Ammon's horn (tissue), 1 donor: ENCODE results near the gene GRIA4.

Experiments used
- DNase-seq: peaks from one replicate; pipeline ENCODE4 v3.0.0-alpha.2; 2016; ENCODE audit warnings: low spot score

Gene GRIA4

DNA sequence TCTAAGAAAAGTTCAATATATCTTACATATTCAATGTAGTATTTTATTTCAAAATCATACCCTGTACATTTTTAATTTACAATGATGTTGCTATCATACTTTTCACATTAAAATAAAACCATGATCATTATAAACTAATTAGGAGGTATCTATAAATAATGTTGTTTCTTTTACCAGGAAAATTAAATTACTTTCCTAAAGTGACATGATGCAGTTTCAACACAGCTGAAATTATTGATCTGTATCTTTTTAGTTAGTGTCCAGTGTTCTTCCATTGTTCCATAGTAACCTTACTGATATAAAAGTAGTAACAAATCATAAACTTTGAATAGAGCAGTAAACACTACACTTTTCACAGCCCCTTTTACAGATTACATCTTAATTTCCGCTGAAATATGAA, 29.7 kb downstream of the GRIA4 start:
- DNase-seq: no peak

DNA sequence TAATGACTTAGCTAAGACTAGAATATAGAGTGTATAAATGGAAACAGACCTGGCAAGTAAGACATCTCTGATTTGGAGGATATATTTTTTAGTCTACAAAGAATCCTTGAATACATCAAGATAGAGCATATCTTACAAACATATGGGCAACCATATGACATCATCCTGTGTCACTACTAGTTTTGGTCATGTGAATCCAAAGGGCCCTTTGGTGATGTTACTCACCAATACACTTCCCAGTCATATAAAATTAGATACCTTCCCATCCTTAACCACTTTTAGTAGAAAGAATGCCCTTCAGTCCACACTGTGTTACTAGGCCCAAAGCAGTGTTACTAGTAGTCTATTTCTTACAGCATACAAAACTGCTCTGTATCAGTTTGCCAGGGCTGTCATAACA, 31.6 kb downstream of the GRIA4 start:
- DNase-seq: no peak

DNA sequence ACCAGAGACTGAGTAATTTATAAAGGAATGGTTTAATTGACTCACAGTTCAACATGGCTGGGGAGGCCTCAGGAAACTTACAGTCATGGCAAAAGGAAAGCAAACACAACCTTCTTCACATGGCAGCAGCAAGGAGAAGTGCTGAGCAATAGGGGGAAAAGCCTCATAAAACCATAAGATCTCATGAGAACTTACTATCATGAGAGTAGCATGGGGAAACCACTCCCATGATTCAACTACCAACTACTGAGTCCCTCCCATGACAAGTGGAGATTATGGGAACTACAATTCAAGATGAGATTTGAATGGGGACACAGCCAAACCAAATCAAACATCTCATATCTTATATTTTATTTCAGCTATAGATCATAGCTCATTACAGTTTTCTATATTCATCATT, 33.0 kb downstream of the GRIA4 start:
- no peak for DNase-seq

DNA sequence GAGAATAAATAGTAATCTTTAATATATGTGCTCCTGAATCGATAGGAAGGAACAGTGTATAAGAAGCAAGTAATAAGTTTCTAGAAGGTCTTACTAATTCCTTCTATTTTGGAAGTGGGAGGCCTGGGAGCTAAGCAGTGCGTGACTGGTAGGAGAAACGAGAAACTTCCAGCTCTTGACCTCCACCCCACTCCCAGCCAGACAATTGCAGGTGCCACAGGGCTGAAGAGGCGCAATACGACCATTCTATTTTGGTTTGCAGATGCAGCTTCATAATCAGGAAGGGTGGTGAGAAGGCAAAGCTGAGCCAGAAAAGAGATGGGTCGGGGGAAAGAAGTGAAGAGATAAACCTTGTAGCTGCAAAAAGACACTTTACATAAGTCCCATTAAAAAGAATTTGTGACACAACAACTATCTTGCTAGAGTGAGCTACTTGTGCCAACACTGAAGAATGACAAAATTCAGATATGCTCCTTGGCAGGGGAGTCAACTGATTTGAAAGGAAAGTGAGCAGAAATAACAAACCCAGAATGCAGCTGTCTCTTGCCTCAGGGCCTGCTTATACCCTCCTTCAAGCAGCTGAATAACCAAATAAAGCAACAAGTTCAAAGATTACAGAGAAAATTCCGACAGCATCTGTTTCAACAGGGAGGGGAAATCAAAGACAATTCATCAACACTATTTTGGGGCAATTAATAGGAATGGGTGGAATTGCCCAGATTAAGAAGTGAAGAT, 35.1 kb downstream of the GRIA4 start:
- DNase-seq: no peak

DNA sequence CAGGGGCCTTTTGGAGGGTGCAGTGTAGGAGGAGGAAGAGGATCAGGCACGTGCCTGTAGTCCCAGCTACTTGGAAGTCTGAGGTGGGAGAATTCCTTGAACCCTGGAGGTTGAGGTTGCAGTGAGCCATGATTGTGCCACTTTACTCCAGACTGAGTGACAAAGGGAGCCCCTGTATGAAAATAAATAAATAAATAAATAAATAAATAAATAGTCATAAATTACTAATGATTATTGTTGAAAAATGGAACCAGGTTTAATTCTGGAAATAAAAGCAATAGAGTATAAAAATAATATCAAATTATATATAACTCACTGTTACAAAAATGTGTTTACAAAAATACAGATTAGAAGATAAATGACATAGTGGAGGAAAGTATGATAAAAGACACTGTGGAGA, 37.9 kb downstream of the GRIA4 start:
- no peak for DNase-seq

DNA sequence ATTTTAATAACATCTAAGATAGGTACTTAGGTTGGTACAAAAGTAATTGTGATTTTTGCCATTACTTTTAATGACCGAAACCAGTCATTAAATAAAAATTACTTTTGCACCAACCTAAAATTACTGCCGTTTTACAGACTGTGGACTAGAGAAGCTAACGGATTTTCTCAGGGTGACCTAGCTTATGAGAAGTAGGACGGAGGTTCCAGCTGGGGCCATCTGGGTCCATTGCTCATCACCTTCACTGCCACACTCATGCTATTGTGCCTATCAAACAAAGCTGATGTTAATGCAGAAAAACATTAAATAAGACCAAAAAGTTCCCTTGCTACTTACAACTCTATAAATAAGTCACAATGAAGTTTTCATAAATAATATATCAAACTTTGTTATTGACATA, 38.9 kb downstream of the GRIA4 start:
- DNase-seq: no peak

DNA sequence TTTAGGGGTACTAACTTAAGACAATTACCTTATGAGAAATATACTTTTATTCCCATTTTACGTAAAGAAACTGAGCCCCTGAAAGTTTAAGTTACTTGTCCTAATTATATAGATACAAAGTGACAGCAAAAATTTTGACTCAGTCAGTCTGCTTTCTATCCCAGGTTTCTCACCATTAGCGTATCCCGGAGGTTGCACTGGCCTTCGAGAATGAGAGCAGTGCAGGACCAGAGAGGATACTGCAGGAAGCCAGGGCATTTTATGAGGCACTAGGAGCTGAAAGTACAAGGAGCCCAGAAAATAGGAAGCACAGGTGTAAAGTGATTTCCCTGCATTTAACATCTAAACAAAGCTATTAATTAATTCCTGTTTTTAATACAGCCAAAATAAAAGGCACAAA, 55.4 kb downstream of the GRIA4 start:
- DNase-seq: no peak

DNA sequence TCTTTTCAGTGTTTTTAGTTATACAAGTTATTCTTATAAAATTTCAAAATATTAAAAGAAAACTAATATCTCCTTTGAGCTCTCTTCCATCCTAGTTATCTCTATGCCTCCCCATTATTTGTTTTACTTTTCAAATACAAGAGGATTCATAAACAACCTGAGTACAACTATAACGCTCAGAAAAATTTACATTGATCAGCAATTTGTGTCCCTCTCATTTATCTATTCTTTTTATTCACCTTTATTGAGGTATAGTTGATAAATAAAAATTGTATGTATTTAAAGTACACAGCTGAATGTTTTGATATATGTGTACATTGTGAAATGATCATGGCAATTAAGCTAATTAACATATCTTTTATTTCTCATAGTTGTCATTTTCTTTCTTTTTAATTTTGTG, 57.6 kb downstream of the GRIA4 start:
- no peak for DNase-seq

DNA sequence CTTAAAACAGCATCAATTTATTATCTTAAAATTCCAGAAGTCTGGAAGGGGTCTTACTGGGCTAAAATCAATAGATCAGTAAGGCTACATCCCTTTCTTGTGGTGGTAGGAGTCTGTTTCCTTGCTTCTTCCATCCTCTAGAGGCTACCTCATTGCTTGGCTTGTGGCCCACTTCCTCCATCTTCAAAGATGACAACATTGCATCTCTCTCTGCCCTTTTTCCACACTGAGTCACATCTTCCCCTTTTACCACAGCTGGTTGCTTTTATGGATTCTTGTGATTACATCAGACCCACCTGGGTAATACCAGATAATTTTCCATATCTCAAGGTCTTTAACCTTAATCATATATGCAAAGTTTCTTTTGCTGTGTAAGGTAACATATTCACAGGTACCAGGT, 60.9 kb downstream of the GRIA4 start:
- no peak for DNase-seq

DNA sequence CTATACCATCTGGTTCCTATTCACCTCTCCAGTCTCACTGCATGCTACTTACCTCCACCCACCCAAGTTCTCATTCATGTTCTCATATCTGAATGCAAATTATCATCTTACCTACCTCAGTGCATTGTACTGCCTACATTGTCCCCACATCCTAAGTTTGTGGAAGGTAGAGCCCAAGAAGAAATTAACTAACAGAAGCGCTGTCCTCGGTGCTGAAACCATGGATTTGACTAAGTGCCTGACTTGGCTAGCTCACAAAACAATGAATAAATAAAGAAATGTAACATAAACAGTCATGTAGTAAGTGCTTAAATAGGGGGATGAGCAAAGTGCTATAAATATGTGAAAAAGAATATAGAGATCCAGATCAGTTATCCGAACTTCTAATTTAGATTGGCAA, 63.2 kb downstream of the GRIA4 start:
- DNase-seq: peak; percentile 14

DNA sequence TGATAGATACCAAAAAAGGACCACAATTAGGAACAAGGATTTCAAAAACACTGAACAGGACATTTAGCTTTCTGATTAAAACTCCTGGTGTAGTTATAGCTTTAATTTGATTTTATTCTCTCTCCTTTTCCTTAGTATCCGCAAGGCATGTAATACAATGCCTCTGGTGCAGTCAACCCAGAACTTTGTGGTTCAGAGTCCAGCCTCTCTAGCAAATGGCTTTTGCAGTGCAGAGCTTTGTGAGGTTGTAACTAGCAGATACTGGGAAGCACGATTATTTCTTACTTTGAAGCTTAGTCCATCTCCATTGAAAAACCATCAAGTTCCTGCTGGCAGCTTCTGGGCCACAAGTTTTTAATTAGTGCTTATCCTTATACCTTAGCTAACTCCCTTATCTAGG, 79.8 kb downstream of the GRIA4 start:
- no peak for DNase-seq

DNA sequence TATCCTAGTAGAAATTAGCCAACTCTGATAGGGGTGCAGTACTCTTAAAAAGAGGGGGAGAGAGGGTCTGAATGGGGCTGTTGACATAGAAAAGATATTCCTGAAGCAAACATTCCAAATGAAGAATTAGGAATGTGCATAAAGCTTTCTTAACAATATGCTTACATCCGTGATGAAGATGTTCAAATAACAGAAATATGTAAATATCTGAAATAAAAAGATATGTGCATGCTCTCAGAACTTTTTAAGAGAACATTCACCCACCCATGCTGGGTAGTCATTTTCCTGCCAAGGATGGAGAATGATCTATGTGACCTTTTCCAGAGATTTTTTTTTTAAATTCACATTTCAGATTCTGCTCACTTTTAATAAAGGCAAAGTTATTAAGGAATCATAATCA, 80.6 kb downstream of the GRIA4 start:
- DNase-seq: no peak

DNA sequence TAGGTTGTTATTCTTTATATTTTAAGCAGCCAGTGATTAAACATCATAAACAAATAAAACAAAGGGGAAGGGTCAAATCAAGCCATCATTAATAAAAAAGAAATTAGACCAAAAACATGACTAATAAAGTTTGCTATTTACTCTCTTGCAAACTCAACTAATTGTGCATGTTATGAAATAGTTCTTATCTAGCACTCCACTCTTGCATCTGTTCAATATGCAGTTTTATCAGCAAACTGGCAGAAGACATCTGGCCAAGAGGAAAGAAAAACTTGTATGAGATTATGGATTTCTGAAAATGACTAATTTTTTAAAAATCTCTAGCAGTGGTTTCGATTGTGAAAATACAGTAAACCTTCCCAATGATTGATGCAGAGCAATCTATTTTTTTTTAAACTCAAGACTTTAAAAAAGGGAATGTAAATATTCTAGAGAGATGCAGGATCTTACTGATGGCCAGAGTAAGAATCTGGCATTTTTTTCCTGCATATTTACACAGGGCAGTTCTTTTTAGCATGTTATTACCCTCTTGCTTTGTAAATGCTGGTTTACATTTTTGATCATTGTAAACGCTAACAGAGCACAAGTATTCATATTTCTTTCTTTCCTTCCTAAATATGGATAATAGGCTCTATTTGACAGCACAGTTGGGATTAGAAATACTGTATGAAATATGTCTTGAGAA, 83.3 kb downstream of the GRIA4 start:
- DNase-seq: no peak

DNA sequence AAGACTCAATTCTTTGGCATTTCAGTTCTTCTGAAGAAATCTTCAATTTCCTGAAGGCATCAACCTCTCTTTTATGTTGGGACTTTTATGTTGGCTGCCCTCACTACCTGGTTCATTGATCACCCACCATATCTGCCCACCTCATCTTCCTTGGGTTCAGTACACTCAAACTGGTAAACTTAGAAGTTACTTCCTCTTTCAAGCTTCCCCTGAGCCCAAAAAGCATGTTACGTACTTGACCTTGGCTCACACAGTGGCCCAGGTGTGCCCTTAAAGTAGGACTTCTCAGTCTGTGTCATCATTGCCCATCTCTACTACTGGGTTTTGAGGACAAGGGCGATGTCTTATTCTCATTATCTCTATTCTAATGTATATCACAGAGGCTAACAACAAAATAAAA, 86.1 kb downstream of the GRIA4 start:
- DNase-seq: no peak

DNA sequence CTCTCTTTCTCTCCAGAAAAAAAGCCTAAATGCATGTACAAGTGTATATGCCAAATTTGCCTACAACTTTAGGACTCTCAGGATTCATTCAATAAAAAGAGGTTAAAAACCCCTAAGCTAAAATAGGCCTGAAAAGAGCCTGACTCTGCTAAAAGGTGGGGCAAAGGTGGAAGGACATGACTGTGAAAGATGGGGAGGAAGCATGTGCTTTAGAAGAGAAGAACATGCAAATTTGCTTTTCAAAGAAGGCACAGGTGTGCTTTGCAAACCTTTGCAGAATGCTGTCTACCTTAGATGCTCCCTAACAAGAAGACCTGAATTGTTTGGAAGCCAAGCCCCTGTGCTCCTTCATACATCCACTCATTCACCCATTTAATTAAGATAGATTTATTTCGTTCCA, 87.4 kb downstream of the GRIA4 start:
- no peak for DNase-seq

DNA sequence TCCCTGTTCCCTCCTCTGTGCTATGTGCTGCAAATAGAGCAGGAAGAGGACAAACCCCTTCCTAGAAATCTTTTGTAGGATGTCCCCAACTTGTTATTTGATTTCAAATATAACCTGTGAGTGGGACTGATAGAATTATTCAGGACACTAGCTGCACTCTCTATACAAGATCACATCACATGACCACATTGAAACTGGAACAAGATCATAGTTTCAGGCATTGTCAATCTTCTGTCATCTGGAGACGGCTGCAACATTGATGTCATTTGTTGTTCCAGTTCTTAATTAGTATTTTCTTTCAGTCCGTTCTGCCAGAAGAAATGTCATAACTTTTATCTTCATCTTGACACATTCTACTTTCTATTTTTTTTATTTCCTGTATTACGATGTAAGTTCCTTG, 89.3 kb downstream of the GRIA4 start:
- no peak for DNase-seq

DNA sequence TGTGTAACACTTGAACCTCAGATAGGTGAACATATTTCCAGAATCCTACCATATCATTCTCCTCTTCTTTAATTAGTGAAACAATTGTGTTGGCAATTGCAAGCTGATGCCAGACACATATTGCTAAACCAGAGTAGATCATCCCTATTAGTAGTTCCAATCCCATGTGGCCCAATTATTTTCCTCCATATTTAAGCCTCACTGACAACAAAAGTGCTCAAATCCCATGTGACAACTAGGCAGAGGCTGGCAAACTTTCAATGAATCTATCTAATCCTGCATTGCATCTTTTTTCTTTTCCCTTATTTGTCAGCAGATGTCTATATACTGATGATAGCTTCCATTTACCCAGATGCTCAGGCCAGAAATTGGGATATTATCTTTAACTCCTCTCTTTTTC, 90.4 kb downstream of the GRIA4 start:
- no peak for DNase-seq

DNA sequence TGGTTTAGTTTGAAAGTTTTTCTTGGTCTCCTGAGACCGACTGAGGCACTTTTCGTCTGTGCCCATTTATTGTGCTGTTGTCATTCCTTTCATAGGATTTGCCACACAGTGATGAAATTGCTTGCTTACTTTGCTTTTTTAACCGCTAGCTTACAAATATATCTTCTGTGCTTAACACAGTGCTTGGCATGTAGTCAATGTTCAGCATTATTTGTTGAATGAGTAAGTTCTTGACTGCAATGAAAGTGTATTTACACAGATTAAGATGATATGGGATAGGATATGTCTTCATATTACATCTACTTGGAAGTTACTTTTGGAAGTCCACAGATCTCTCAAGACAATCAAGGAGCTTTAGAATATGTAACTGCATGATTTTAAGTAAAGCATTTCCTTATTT, 91.2 kb downstream of the GRIA4 start:
- DNase-seq: no peak

DNA sequence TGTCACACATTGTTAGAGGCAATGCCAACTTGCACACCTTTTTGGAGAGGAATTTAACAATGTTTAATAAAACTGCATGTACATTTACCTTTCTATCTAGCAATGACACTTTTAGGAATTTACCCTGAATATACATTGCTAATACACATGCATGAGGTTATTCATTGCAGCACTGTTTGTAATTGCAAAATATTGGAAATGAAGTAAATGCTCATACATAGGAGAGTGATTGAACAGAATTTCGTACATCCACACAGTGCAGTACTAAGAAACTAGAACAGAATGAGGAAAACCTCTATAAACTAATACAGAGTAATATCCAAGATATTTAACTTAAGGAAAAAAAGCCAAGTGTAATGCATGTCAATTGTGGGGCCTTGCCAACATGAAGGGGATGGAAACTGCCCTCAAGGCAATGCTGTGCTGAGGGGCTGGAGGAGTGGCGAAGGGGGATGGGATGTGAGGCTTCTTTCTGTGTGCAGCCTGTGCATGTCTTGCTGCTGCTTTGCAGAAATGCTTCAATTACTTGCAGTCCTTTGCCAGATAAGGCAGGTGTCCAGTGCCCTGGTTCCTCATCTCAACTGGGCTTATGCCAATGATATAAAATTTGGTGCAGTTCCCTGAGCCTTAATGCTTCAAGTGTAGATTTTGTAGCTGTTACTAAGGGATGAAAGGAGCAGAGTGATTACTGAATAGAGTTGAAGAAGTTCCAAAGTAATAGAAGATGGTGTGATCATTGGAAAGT, 96.1 kb downstream of the GRIA4 start:
- DNase-seq: no peak

DNA sequence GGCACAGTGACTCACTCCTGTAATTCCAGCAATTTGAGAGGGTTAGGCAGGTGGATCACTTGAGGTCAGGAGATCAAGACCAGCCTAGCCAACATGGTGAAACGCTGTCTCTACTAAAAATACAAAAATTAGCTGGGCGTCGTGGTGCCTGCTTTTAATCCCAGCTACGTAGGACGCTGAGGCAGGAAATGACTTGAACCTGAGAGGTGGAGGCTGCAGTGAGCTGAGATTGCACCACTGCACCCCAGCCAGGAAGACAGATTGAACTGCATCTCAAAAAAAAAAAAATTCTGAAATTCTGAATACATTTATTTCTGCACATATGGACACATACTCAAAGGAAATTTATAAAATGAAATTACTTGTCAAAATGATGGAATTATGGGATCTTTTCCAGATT, 103.2 kb downstream of the GRIA4 start:
- DNase-seq: no peak

DNA sequence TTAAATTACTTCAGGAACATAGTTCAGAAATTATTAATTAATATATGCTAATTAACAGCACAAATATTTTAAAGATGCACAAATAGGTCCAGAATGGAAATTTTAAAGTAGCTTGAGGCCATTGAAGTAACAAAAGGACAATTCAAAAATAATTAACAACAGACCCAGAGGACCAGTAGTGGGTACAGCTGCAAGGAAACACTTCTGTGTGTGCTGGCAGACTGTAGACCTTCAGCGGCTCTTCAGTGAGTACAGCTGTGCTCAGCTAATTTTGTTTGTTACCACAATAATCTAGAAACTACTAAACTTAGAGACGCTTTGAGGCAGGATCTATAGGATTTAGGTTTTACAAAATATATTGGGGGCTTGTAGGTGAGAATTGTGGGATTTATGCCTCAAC, 103.8 kb downstream of the GRIA4 start:
- DNase-seq: no peak

DNA sequence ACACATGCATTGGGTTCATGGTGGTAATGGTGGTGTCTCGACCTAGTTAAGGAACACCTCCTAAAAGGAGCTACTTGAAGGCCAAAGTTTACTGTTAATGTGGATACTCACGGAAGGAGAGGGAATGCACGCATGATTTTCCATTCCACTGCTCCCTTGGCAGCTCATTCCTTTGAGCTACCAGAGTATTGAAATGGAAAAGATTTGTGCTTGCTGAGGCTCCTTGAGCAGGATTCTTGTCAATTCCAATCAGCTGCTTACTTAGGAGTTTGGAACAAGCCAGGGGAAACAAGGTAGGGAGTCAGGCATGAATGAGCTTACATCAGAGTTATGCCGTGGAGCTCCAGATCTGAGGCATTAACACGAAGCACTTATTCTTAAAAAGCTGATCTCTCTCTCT, 108.8 kb downstream of the GRIA4 start:
- DNase-seq: no peak

DNA sequence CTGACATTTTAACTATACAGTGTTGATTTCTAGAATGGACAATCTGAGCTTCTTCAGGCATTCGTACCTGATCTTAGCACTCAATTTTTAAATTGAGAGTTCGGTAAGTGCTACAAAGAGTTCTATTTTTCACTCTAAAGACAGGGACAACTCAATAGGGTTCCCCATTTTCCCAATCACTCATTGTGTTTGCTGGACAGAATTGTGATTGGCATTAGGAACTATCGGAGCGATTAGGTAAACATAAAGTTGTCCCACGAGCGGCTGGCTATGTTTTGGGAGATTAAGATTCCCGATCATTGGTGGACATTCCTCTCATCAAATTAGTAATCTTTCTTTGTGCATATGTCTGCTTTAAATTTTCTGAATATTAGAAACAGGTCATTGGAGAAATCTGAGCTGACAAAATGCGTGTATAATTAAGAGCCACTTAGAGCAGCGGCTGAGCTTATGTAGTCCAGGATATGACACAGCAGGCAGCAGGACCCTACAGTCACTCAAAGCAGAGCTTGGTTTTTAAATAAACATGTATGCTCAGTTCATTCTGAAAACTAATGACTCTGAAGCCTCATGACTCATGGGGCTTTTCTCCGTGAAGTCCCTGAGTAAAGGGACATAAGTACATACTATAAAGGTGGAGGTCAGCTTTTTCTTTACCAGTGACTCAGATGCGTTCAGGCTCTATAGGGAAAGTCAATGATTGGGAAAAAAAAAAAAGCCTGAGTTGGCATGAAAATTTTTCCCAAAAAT, 109.4 kb downstream of the GRIA4 start:
- DNase-seq: no peak
